ENCODE measurements around the gene HMG20B. TPM values are rescaled to one million over a fixed set of nuclear protein-coding genes. Genes with fewer than 3 reads are reported as not detected.

HMG20B gene
- total and polyA plus RNA-seq, 2 of the 8 experiments (the other 6 are each of a cell fraction or from before 2014, with no cell fraction given): 42.9 to 74.2 TPM

DNA sequence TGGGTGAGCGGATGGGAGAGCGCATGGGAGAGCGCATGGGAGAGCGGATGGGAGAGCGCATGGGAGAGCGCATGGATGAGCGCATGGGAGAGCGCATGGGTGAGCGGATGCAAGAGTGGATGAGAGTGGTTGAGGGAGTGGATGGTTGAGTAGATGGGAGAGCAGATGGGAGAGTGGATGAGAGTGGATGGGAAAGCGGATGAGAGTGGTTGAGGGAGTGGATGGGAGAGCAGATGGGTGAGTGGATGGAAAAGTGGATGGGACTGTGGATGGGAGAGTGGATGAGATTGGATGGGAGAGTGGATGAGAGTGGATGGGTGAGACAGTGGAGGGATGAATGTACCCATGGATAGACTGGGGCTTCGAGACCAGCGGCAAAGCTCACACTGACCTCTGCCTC is 42.4 kb upstream of the HMG20B start:
- H4K20me1 ChIP-seq (replicated peaks in 1 of 2; ENCODE audit: control insufficient read depth in 1 of 2, insufficient read depth in 2 of 2, low read length in 2 of 2): peaks cover 0 to 8% of the 10 kb centered on the region in 2 experiments
- H4K5ac ChIP-seq (ENCODE audit: insufficient read length, low read depth, low read length): no peak overlapping the region
- H3K9ac ChIP-seq (replicated peaks in 1 of 4; ENCODE audit: extremely low read depth in 1 of 4, low read depth in 3 of 4, low read length in 3 of 4): no peak overlapping the region
- no peaks in the 10 kb centered on the region; a peak in 1 of 7 replicates for H3K4me1 ChIP-seq (replicated peaks in 1 of 4; ENCODE audit: control insufficient read depth in 3 of 4, insufficient read depth in 4 of 4, low read length in 3 of 4)
- no peak overlapping the region for H3K4ac ChIP-seq (replicated peaks; ENCODE audit: insufficient read length, low read depth, low read length)
- H4K8ac ChIP-seq (ENCODE audit: extremely low read depth, insufficient read depth, low read length): no peak overlapping the region
- H3K36me3 ChIP-seq (ENCODE audit: control insufficient read depth in 2 of 4, insufficient read depth in 4 of 4, low read length in 3 of 4): peaks cover 7 to 44% (median 25%) of the 10 kb centered on the region in 4 experiments; a peak in 7 of 8 replicates
- H2BK15ac ChIP-seq (ENCODE audit: low read length): no peak overlapping the region
- no peaks in the 10 kb centered on the region for H3K79me2 ChIP-seq (ENCODE audit: control insufficient read depth in 1 of 2, insufficient read depth in 2 of 2, low read length in 2 of 2)
- CTCF ChIA-PET (ENCODE audit: partially characterized antibody): interaction anchor here (0.9 to 6.9 kb wide), 3 partner anchors 10 to 710 kb away, joined by 3 to 54 read pairs (median 7); no protein-coding TSS in a partner anchor
- no peak overlapping the region for H2BK5ac ChIP-seq (ENCODE audit: low read depth, low read length)
- no peaks in the 10 kb centered on the region for H3K79me1 ChIP-seq (ENCODE audit: low read depth, low read length)
- H2AK5ac ChIP-seq (ENCODE audit: low read depth, low read length): no peak overlapping the region
- no peak overlapping the region for H4K91ac ChIP-seq (replicated peaks; ENCODE audit: insufficient read length, low read length)
- no peak overlapping the region for H2BK20ac ChIP-seq (ENCODE audit: low read length)
- no peak overlapping the region for H3K4me2 ChIP-seq (ENCODE audit: insufficient read depth in 1 of 2, low read depth in 2 of 2, low read length in 2 of 2)
- no peak overlapping the region for H2AFZ ChIP-seq (ENCODE audit: low read length)
- FAIRE-seq (no peak), DNase-seq (ENCODE audit: low read depth in 1 of 2, low spot score in 2 of 2) (no peak)
- H3K27me3 ChIP-seq (replicated peaks in 1 of 4; ENCODE audit: control insufficient read depth in 3 of 4, extremely low read depth in 1 of 4, insufficient read depth in 3 of 4, low read length in 3 of 4): no peaks in the 10 kb centered on the region
- H3K4me3 ChIP-seq (ENCODE audit: extremely low read depth in 1 of 4, insufficient read depth in 2 of 4, low read depth in 3 of 4, low read length in 4 of 4): no peak overlapping the region
- peaks cover 9% of the 10 kb centered on the region; the same call in 1 of the 2 replicates for H3K23me2 ChIP-seq (ENCODE audit: low read depth, low read length)
- 97 to 100% methylated on average over 1 to 11 of the region's 12 CpGs for WGBS, 2 experiments (ENCODE audit: extremely low coverage in 1 of 2, insufficient coverage in 1 of 2, insufficient read length in 1 of 2, insufficient replicate concordance in 2 of 2, low coverage in 1 of 2, low lambda C conversion rate in 2 of 2, missing lambda C conversion rate in 1 of 2)
- no peak overlapping the region for H3K23ac ChIP-seq (ENCODE audit: insufficient read length)
- TF ChIP-seq SIX5 (IDR thresholded peaks at IDR 0.05; ENCODE audit: low read depth, low read length) (no peak), TEAD4 (IDR thresholded peaks at IDR 0.05; ENCODE audit: low read depth, low read length) (no peak), EP300 (IDR thresholded peaks at IDR 0.05; ENCODE audit: borderline replicate concordance in 1 of 2, low read depth in 2 of 2, low read length in 2 of 2) (no peak)
- TF ChIP-seq, protein P1, sequence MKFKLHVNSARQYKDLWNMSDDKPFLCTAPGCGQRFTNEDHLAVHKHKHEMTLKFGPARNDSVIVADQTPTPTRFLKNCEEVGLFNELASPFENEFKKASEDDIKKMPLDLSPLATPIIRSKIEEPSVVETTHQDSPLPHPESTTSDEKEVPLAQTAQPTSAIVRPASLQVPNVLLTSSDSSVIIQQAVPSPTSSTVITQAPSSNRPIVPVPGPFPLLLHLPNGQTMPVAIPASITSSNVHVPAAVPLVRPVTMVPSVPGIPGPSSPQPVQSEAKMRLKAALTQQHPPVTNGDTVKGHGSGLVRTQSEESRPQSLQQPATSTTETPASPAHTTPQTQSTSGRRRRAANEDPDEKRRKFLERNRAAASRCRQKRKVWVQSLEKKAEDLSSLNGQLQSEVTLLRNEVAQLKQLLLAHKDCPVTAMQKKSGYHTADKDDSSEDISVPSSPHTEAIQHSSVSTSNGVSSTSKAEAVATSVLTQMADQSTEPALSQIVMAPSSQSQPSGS (IDR thresholded peaks at IDR 0.05; ENCODE audit: low read length): no peak
- H3K27ac ChIP-seq (ENCODE audit: low read depth, low read length): no peak overlapping the region
- H2BK120ac ChIP-seq (replicated peaks; ENCODE audit: low read depth, low read length): no peak overlapping the region
- H3K9me3 ChIP-seq (ENCODE audit: insufficient read depth in 2 of 2, low read depth in 1 of 2, low read length in 1 of 2): no peaks in the 10 kb centered on the region
- POLR2A ChIA-PET (ENCODE audit: partially characterized antibody): interaction anchor here (0.6 to 2.1 kb wide), 4 partner anchors 9 to 573 kb away, joined by 3 to 7 read pairs (median 3); partner anchors contain the start of gene TEKTIP1
- H2BK12ac ChIP-seq (ENCODE audit: low read depth, low read length): no peak overlapping the region
- H3K18ac ChIP-seq (ENCODE audit: extremely low read depth, low read length): no peak overlapping the region
- no peak overlapping the region for H3K14ac ChIP-seq (ENCODE audit: insufficient read length)
- H3K56ac ChIP-seq (replicated peaks; ENCODE audit: insufficient read length, low read depth, low read length): no peak overlapping the region
